ENCODE results near the gene TJAP1. TPM values are rescaled to one million over a fixed set of nuclear protein-coding genes. Genes with fewer than 3 reads are reported as not detected.
"Not testable (repeated sequence)": the region's sequence is repeated elsewhere in the genome, so short reads cannot be mapped to it uniquely, and the experiment has no call there.

TJAP1 gene
- total RNA-seq, 1 donor from 2014 or later: 24.1 TPM

GRCh38 chr6:43494766-43495165 is 17.4 kb downstream of the TJAP1 start:
- TF ChIP-seq CTCF (IDR thresholded peaks at IDR 0.05; ENCODE audit: borderline replicate concordance): no peak
- Histone ChIP-seq H3K27me3 (ENCODE audit: low read depth) (no peaks in the 10 kb centered on the region), H3K36me3 (peaks cover 23% of the 10 kb centered on the region), H3K27ac (replicated peaks) (no peak overlapping the region), H3K4me1 (no peaks in the 10 kb centered on the region), H3K9me3 (replicated peaks) (no peaks in the 10 kb centered on the region), H3K4me3 (no peak overlapping the region)
- intact Hi-C loops (cut with micrococcal nuclease): loop anchor here (5.0 to 10.0 kb wide), 2 partner anchors 42 to 110 kb away; no protein-coding TSS in a partner anchor
- no peak for DNase-seq

- no peaks in the 10 kb centered on the region for H3K4me1 ChIP-seq
- no peaks in the 10 kb centered on the region for H3K27me3 ChIP-seq (ENCODE audit: low read depth)
- intact Hi-C loops (cut with micrococcal nuclease): loop anchor here (10.0 kb wide), 1 partner anchor 111 kb away; no protein-coding TSS in a partner anchor
- peaks cover 30% of the 10 kb centered on the region for H3K36me3 ChIP-seq
- no peak for DNase-seq
- no peak overlapping the region for H3K4me3 ChIP-seq
- no peak overlapping the region for H3K27ac ChIP-seq (replicated peaks)
- no peaks in the 10 kb centered on the region for H3K9me3 ChIP-seq (replicated peaks)
- TF ChIP-seq CTCF (IDR thresholded peaks at IDR 0.05; ENCODE audit: borderline replicate concordance): peak; percentile 39
Measured at GRCh38 chr6:43495409-43495941, 18.1 kb downstream of the TJAP1 start.

- Histone ChIP-seq H3K4me3 (no peak overlapping the region), H3K36me3 (peaks cover 40% of the 10 kb centered on the region), H3K27ac (replicated peaks) (no peak overlapping the region), H3K9me3 (replicated peaks) (no peaks in the 10 kb centered on the region), H3K27me3 (ENCODE audit: low read depth) (no peaks in the 10 kb centered on the region), H3K4me1 (no peaks in the 10 kb centered on the region)
- peak; percentile 71 for TF ChIP-seq CTCF (IDR thresholded peaks at IDR 0.05; ENCODE audit: borderline replicate concordance)
- no peak for DNase-seq
- intact Hi-C loops (cut with micrococcal nuclease): loop anchor here (10.0 kb wide), 1 partner anchor 112 kb away; no protein-coding TSS in a partner anchor
Measured at GRCh38 chr6:43496370-43497128, 19.2 kb downstream of the TJAP1 start.

GRCh38 chr6:43497129-43497396 is 19.7 kb downstream of the TJAP1 start:
- H3K4me1 ChIP-seq: peaks cover 1% of the 10 kb centered on the region
- peaks cover 41% of the 10 kb centered on the region for H3K36me3 ChIP-seq
- H3K27me3 ChIP-seq (ENCODE audit: low read depth): no peaks in the 10 kb centered on the region
- no peak overlapping the region for H3K4me3 ChIP-seq
- no peak overlapping the region for H3K27ac ChIP-seq (replicated peaks)
- no peak for DNase-seq
- no peaks in the 10 kb centered on the region for H3K9me3 ChIP-seq (replicated peaks)
- intact Hi-C loops (cut with micrococcal nuclease): loop anchor here (10.0 kb wide), 1 partner anchor 112 kb away; no protein-coding TSS in a partner anchor
- no peak for TF ChIP-seq CTCF (IDR thresholded peaks at IDR 0.05; ENCODE audit: borderline replicate concordance)

GRCh38 chr6:43497689-43498088 is 20.3 kb downstream of the TJAP1 start:
- Histone ChIP-seq H3K27ac (replicated peaks) (peak overlapping the region; percentile 18), H3K9me3 (replicated peaks) (no peaks in the 10 kb centered on the region), H3K27me3 (ENCODE audit: low read depth) (no peaks in the 10 kb centered on the region), H3K4me3 (no peak overlapping the region), H3K4me1 (peaks cover 7% of the 10 kb centered on the region), H3K36me3 (peaks cover 47% of the 10 kb centered on the region)
- intact Hi-C loops (cut with micrococcal nuclease): loop anchor here (10.0 kb wide), 1 partner anchor 113 kb away; no protein-coding TSS in a partner anchor
- no peak for TF ChIP-seq CTCF (IDR thresholded peaks at IDR 0.05; ENCODE audit: borderline replicate concordance)
- DNase-seq: no peak

- Histone ChIP-seq H3K27ac (replicated peaks) (peak overlapping the region; percentile 71), H3K36me3 (peaks cover 53% of the 10 kb centered on the region), H3K4me1 (peaks cover 13% of the 10 kb centered on the region)
- H3K9me3 ChIP-seq (replicated peaks); H3K4me3 ChIP-seq; H3K27me3 ChIP-seq (ENCODE audit: low read depth); DNase-seq: not testable (repeated sequence)
- intact Hi-C loops (cut with micrococcal nuclease): loop anchor here (10.0 kb wide), 1 partner anchor 113 kb away; no protein-coding TSS in a partner anchor
Measured at GRCh38 chr6:43498291-43498690, 20.9 kb downstream of the TJAP1 start.

Data from left ventricle myocardium inferior (tissue), 1 donor.